Endothelial cell of umbilical vein (primary cell): ENCODE measurements around the gene FRG2C. TPM values are rescaled to one million over a fixed set of nuclear protein-coding genes. Genes with fewer than 3 reads are reported as not detected.
"Not testable (repeated sequence)": the region's sequence is repeated elsewhere in the genome, so short reads cannot be mapped to it uniquely, and the experiment has no call there.

ENCODE experiments used
- BruUV-seq: library from RNA; stranded (reverse); fragments of 400-500 nt; replicated peaks from 2 replicates; lab custom pipeline; 2021; lab: Mats Ljungman, UMichigan
- CTCF ChIA-PET: fragments of 300-600, 350-600 bp; sonication (Branson Sonifier 250); formaldehyde crosslinking; loops from one replicate; lab custom pipeline; 2021; ENCODE audit warnings: antibody characterized with exemption, inconsistent platforms; lab: Charles Lee
- POLR2A ChIA-PET: fragments of 300-600, 350-600 bp; sonication (Branson Sonifier 250); formaldehyde crosslinking; loops from one replicate; lab custom pipeline; 2021; ENCODE audit warnings: antibody characterized with exemption, inconsistent platforms; lab: Charles Lee
- DNase-seq: peaks from one replicate; pipeline ENCODE4 v3.0.0-alpha.2; 2011; ENCODE audit warnings: low read depth, low spot score
- FAIRE-seq: peaks from 2 replicates; lab custom pipeline; 2011; peaks lifted over from hg19 to GRCh38; lab: Jason Lieb, UNC
- H2AFZ ChIP-seq: 2 replicates; pipeline ENCODE4 v1.6.0; 2012; ENCODE audit warnings: low read depth, low read length, control low read depth, inconsistent platforms
- H3K27ac ChIP-seq: 2 replicates; pipeline ENCODE4 v1.5.1; 2011; ENCODE audit warnings: low read depth, mild to moderate bottlenecking, control low read depth, low read length, moderate library complexity; ENCODE audit not compliant: insufficient read depth
- H3K27me3 ChIP-seq, 2 experiments: 2 replicates each; pipeline versions ENCODE4 v1.6.0 to v1.6.1; 2011; ENCODE audit warnings: low read length in 2 of 2, mixed read lengths in 1 of 2; ENCODE audit not compliant: control insufficient read depth in 2 of 2, insufficient read depth in 2 of 2
- H3K36me3 ChIP-seq, 2 experiments: 2 replicates in 1 of 2; 3 replicates in 1 of 2; pipeline ENCODE4 v1.5.1; 2011; ENCODE audit warnings: low read length in 2 of 2, mild to moderate bottlenecking in 1 of 2, moderate library complexity in 1 of 2; ENCODE audit not compliant: control insufficient read depth in 2 of 2, insufficient read depth in 2 of 2; ENCODE audit errors: extremely low read depth in 1 of 2
- H3K4me1 ChIP-seq: 3 replicates; pipeline ENCODE4 v1.5.1; 2011; ENCODE audit warnings: mild to moderate bottlenecking, low read length; ENCODE audit not compliant: control insufficient read depth, insufficient read depth; ENCODE audit errors: extremely low read depth
- H3K4me2 ChIP-seq: 2 replicates; pipeline ENCODE4 v1.6.1; 2011; ENCODE audit warnings: low read length, control low read depth, mixed read lengths; ENCODE audit not compliant: insufficient read depth
- H3K4me3 ChIP-seq, 3 experiments: fragments of 200-600 bp in 1 of 3; sonication (generic), shearing (Covaris generic) in 1 of 3; replicated peaks in 1 of 3; 2 replicates each; pipeline ENCODE4 v1.5.1; 2011 to 2016; ENCODE audit warnings: control low read depth in 3 of 3, low read length in 3 of 3, mild to moderate bottlenecking in 2 of 3, inconsistent platforms in 1 of 3, low read depth in 1 of 3, moderate library complexity in 1 of 3; ENCODE audit not compliant: insufficient read depth in 1 of 3
- H3K79me2 ChIP-seq: 2 replicates; pipeline ENCODE4 v1.6.0; 2012; ENCODE audit warnings: low read length, inconsistent platforms; ENCODE audit not compliant: control insufficient read depth, insufficient read depth
- H3K9ac ChIP-seq: replicated peaks from 2 replicates; pipeline ENCODE3; 2011; ENCODE audit warnings: low read length, control low read depth; ENCODE audit not compliant: insufficient read depth; ENCODE audit errors: extremely low read depth
- H3K9me1 ChIP-seq: replicated peaks from 3 replicates; pipeline ENCODE4 v1.6.0; 2011; ENCODE audit warnings: mild to moderate bottlenecking, low read length; ENCODE audit not compliant: control insufficient read depth, insufficient read depth; ENCODE audit errors: extremely low read depth
- H3K9me3 ChIP-seq: replicated peaks from 2 replicates; pipeline ENCODE4 v1.5.1; 2012; ENCODE audit warnings: low read length, inconsistent platforms; ENCODE audit not compliant: control insufficient read depth, insufficient read depth
- H4K20me1 ChIP-seq: replicated peaks from 2 replicates; pipeline ENCODE3; 2011; ENCODE audit warnings: mild to moderate bottlenecking, low read length; ENCODE audit not compliant: control insufficient read depth, insufficient read depth; ENCODE audit errors: extremely low read depth
- dilution Hi-C: fragments of 300-500 bp; cut with MboI; formaldehyde crosslinking; loops from one replicate; pipeline ENCODE4 v1.15.0; 2019; ENCODE audit warnings: low sequenced_read_pairs; ENCODE audit not compliant: extremely low pct_ligation_motif_present
- intact Hi-C: fragments of 100-400 bp; cut with micrococcal nuclease; formaldehyde crosslinking; loops from one replicate; pipeline ENCODE4 v1.10.0; 2022
- polyA plus RNA-seq, 4 experiments: library from polyadenylated mRNA; depleted of rRNA in 3 of 4; stranded (reverse) in 3 of 4; unstranded in 1 of 4; fragments of >200 nt; gene quantifications; 2 replicates each; pipeline versions ENCODE4 v1.2.1 to v1.2.3, GENCODE V29; 2011 to 2012; ENCODE audit warnings: missing spikeins in 1 of 4
- total RNA-seq: library from RNA; stranded (reverse); gene quantifications from 2 replicates; pipeline ENCODE4 v1.2.3, GENCODE V29; 2021

The FRG2C gene
- total and polyA plus RNA-seq, 2 donors (not counting 3 experiments of a cell fraction or from before 2014, with no cell fraction given): not detected

GRCh38 chr3:75668759-75669347 lies 4.7 kb downstream of the FRG2C start:
- H3K79me2 ChIP-seq, DNase-seq, intact Hi-C loops, H3K4me2 ChIP-seq, H3K27ac ChIP-seq, dilution Hi-C loops, H3K4me1 ChIP-seq, H3K9me1 ChIP-seq, CTCF ChIA-PET, H3K9me3 ChIP-seq, H3K36me3 ChIP-seq, BruUV-seq, H3K4me3 ChIP-seq, H3K9ac ChIP-seq, POLR2A ChIA-PET, H2AFZ ChIP-seq, H4K20me1 ChIP-seq: not testable (repeated sequence)
- H3K27me3 ChIP-seq: peaks cover 6 to 11% of the 10 kb centered on the region in 2 experiments
- peak; percentile 97 for FAIRE-seq

- dilution Hi-C loops, H3K9me3 ChIP-seq, H3K4me2 ChIP-seq, H3K9me1 ChIP-seq, H3K4me3 ChIP-seq, FAIRE-seq, BruUV-seq, H3K4me1 ChIP-seq, H4K20me1 ChIP-seq, CTCF ChIA-PET, H3K9ac ChIP-seq, H2AFZ ChIP-seq, POLR2A ChIA-PET, H3K27ac ChIP-seq, H3K36me3 ChIP-seq, intact Hi-C loops, H3K79me2 ChIP-seq: not testable (repeated sequence)
- DNase-seq: peak; percentile 26
- peaks cover 6 to 11% of the 10 kb centered on the region in 2 experiments for H3K27me3 ChIP-seq
These were observed 5.5 kb downstream of the FRG2C start for GRCh38 chr3:75669348-75670297.
